Measurements from ENCODE around the gene ASB8.

ASB8 gene

DNA sequence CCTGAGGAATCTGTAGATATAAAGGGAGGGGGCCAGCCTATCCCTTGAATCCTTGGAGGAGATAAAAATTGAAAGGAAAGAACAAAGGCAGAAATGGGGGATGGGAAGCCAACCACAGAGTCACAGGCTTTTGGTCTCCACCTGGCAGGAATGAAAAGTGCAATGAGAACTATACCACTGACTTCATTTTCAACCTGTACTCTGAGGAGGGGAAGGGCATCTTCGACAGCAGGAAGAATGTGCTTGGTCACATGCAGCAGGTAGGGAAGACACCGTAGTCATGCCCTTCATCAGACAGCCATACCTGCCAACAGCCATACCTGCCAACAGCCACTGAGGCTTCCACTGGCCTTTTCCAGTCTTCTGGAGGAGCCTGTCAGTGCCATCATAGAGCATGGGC lies 13.4 kb downstream of the ASB8 start:
- DNase-seq (ENCODE audit: low read depth), result no peak
- no peak overlapping the region for H3K4me3 ChIP-seq (ENCODE audit: control insufficient read depth, low read depth, low read length)
- TF ChIP-seq, protein P1, sequence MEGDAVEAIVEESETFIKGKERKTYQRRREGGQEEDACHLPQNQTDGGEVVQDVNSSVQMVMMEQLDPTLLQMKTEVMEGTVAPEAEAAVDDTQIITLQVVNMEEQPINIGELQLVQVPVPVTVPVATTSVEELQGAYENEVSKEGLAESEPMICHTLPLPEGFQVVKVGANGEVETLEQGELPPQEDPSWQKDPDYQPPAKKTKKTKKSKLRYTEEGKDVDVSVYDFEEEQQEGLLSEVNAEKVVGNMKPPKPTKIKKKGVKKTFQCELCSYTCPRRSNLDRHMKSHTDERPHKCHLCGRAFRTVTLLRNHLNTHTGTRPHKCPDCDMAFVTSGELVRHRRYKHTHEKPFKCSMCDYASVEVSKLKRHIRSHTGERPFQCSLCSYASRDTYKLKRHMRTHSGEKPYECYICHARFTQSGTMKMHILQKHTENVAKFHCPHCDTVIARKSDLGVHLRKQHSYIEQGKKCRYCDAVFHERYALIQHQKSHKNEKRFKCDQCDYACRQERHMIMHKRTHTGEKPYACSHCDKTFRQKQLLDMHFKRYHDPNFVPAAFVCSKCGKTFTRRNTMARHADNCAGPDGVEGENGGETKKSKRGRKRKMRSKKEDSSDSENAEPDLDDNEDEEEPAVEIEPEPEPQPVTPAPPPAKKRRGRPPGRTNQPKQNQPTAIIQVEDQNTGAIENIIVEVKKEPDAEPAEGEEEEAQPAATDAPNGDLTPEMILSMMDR (conservative IDR thresholded peaks at IDR 0.05; ENCODE audit: control insufficient read depth, insufficient read depth, low read depth, low read length), result no peak

DNA sequence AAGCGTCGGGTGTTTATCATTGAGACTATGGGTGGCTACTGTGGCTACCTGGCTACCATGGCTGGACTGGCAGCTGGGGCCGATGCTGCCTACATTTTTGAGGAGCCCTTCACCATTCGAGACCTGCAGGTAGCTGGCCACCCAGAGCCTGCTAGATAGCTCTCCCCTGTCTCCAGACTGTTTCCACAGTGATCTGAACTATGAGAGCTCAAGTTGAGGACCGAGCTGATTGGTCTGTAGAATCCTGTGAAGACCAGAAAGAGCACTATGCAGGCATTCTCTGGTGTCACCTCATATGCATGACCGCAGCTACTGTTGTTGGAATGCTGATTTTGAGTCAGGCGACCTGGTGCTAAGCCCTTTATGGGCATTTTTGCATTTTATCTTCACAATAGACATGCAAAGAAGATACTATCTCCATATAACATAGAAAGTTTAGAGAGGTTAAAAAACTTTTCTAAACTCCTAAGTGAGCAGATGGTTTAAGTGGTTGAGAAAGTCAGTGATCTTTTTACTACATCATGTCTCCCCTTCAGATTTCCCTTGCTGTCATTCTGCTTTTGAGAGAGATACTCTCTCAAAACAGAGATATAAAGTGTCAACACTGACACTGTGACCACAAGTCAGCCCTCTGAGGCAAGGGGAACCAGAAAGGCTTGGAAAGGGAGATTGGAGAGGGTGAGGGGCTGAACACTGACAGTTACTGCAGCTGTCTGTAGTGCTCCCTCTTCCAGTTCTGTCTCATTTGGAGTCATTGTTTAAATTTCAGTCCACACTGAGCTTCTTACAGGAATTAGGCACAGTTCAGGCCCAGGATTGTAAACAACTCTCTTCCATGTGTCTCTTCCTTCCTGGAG lies 14.3 kb downstream of the ASB8 start:
- DNase-seq (ENCODE audit: low read depth), result no peak
- no peak overlapping the region for H3K4me3 ChIP-seq (ENCODE audit: control insufficient read depth, low read depth, low read length)
- TF ChIP-seq, protein P1 (conservative IDR thresholded peaks at IDR 0.05; ENCODE audit: control insufficient read depth, insufficient read depth, low read depth, low read length), result no peak

DNA sequence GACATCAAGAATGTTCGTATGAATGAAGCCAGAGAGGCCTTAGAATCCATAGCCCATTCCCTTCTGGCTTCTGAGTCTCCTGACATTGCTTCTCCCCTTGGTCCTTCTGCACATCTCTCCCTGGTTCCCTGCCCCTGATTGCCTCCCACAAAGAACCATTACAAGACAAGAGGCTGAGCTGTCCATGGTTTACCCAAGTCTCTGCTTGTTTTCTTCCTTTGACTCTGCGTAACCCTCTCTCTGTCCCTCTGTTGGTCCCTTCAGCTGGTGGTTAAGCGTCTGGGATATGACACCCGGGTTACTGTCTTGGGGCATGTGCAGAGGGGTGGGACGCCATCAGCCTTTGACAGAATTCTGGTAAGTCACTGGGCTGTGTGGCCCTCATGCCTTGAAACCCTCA lies 22.3 kb downstream of the ASB8 start:
- no peak overlapping the region for H3K4me3 ChIP-seq (ENCODE audit: control insufficient read depth, low read depth, low read length)
- no peak for DNase-seq (ENCODE audit: low read depth)
- TF ChIP-seq, protein P1 (conservative IDR thresholded peaks at IDR 0.05; ENCODE audit: control insufficient read depth, insufficient read depth, low read depth, low read length), result no peak

DNA sequence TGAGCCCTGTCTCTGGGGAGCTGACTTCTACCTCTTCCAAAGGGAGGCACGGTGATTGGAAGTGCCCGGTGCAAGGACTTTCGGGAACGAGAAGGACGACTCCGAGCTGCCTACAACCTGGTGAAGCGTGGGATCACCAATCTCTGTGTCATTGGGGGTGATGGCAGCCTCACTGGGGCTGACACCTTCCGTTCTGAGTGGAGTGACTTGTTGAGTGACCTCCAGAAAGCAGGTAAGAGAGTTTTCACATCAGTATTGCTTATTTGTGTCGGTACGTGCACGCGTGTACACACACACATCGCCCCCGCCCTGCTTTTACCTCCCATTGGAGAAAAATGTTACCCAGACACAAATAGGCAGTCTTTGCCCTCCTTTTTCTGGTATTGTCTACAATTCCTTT lies 24.5 kb downstream of the ASB8 start:
- no peak overlapping the region for H3K4me3 ChIP-seq (ENCODE audit: control insufficient read depth, low read depth, low read length)
- DNase-seq (ENCODE audit: low read depth), result no peak
- TF ChIP-seq, protein P1 (conservative IDR thresholded peaks at IDR 0.05; ENCODE audit: control insufficient read depth, insufficient read depth, low read depth, low read length), result no peak

DNA sequence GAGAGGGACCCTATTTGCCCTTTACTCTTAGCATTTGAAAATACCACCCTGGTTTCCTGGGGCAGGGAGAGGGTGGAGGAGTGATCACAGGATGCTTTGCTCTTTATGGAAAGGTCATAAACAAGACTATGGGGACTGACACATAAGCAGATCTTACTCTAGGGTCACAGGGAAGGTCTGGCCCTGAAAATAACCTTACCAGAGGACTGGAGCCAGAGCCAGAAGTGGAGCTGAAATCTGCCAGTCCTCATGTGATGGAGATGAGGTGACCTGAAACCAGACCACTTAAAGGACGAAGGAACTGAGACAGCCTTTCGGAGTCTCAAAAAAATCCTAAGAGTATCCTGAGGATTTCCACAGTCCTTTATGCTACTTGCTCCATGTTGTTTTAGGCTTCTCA lies 25.8 kb downstream of the ASB8 start:
- no peak overlapping the region for H3K4me3 ChIP-seq (ENCODE audit: control insufficient read depth, low read depth, low read length)
- DNase-seq (ENCODE audit: low read depth), result no peak
- TF ChIP-seq, protein P1 (conservative IDR thresholded peaks at IDR 0.05; ENCODE audit: control insufficient read depth, insufficient read depth, low read depth, low read length), result no peak

DNA sequence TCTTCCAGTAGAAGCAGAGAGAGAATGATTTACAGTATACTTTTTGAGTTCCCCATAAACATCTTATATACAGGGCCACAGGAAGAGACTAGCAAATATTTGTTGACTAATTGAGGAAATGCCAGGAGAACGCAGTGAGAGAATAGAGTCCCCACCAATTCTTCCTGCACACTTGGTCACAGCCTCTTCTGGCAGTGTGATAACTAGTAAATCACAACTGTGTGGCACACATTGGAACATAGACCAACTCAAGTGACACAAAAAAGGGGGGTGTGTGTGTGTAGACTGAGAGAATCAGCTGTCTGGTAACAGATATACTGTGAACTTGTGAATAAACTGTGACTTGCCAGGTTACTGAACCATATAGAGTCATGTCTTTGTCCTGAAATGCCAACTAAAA lies 27.9 kb downstream of the ASB8 start:
- no peak for DNase-seq (ENCODE audit: low read depth)
- no peak overlapping the region for H3K4me3 ChIP-seq (ENCODE audit: control insufficient read depth, low read depth, low read length)
- TF ChIP-seq, protein P1 (conservative IDR thresholded peaks at IDR 0.05; ENCODE audit: control insufficient read depth, insufficient read depth, low read depth, low read length), result no peak
